CD8-positive, alpha-beta memory T cell (primary cell): ENCODE measurements around the gene KRT5. TPM values are rescaled to one million over a fixed set of nuclear protein-coding genes. Genes with fewer than 3 reads are reported as not detected.

Experiments
- polyA plus RNA-seq: library from polyadenylated mRNA; unstranded; fragments of 300-500 nt; fragmentation: Illumina TruSeq; gene quantifications from one replicate; pipeline ENCODE4 v1.2.3, GENCODE V29; 2021
- total RNA-seq, 2 experiments: library from RNA; stranded (reverse); gene quantifications; one replicate each; pipeline ENCODE4 v1.2.3, GENCODE V29; 2021

The KRT5 gene
- total and polyA plus RNA-seq, 3 experiments from 2014 or later = not detected

Other genes starting within 250 kb of the KRT5 start
- under 1 TPM in 1 of 2 experiments, not detected in 1; 0.31 TPM for gene KRT86, start 245.7 kb downstream of the KRT5 start, total RNA-seq
- not detected for gene KRT86, start 245.7 kb downstream of the KRT5 start, polyA plus RNA-seq
- gene KRT81, start 228.9 kb downstream of the KRT5 start, total RNA-seq = not detected
- gene KRT81, start 228.9 kb downstream of the KRT5 start, polyA plus RNA-seq = not detected
- gene KRT83, start 199.0 kb downstream of the KRT5 start, total RNA-seq = not detected
- gene KRT83, start 199.0 kb downstream of the KRT5 start, polyA plus RNA-seq = not detected
- not detected for gene KRT85, start 152.9 kb downstream of the KRT5 start, total RNA-seq
- not detected for gene KRT85, start 152.9 kb downstream of the KRT5 start, polyA plus RNA-seq
- not detected for gene KRT84, start 134.7 kb downstream of the KRT5 start, total RNA-seq
- not detected for gene KRT84, start 134.7 kb downstream of the KRT5 start, polyA plus RNA-seq
- not detected for gene KRT82, start 114.1 kb downstream of the KRT5 start, total RNA-seq
- gene KRT82, start 114.1 kb downstream of the KRT5 start, polyA plus RNA-seq = not detected
- not detected for gene KRT75, start 86.0 kb downstream of the KRT5 start, total RNA-seq
- not detected for gene KRT75, start 86.0 kb downstream of the KRT5 start, polyA plus RNA-seq
- not detected for gene KRT6B, start 68.2 kb downstream of the KRT5 start, total RNA-seq
- not detected for gene KRT6B, start 68.2 kb downstream of the KRT5 start, polyA plus RNA-seq
- not detected for gene KRT6C, start 46.6 kb downstream of the KRT5 start, total RNA-seq
- not detected for gene KRT6C, start 46.6 kb downstream of the KRT5 start, polyA plus RNA-seq
- gene KRT6A, start 27.1 kb downstream of the KRT5 start, total RNA-seq = not detected
- gene KRT6A, start 27.1 kb downstream of the KRT5 start, polyA plus RNA-seq = not detected
- not detected for gene KRT71, start 32.8 kb upstream of the KRT5 start, total RNA-seq
- not detected for gene KRT71, start 32.8 kb upstream of the KRT5 start, polyA plus RNA-seq
- not detected for gene KRT74, start 53.4 kb upstream of the KRT5 start, total RNA-seq
- gene KRT74, start 53.4 kb upstream of the KRT5 start, polyA plus RNA-seq = not detected
- gene KRT72, start 81.1 kb upstream of the KRT5 start, total RNA-seq = not detected
- gene KRT72, start 81.1 kb upstream of the KRT5 start, polyA plus RNA-seq = not detected
- gene KRT73, start 98.2 kb upstream of the KRT5 start, total RNA-seq = under 1 TPM in 1 of 2 experiments, not detected in 1; 0.13 TPM
- gene KRT73, start 98.2 kb upstream of the KRT5 start, polyA plus RNA-seq = 0.24 TPM
- gene KRT2, start 131.8 kb upstream of the KRT5 start, total RNA-seq = not detected
- 0.16 TPM for gene KRT2, start 131.8 kb upstream of the KRT5 start, polyA plus RNA-seq
- not detected for gene KRT1, start 160.0 kb upstream of the KRT5 start, total RNA-seq
- gene KRT1, start 160.0 kb upstream of the KRT5 start, polyA plus RNA-seq = 3.4 TPM
- gene KRT77, start 183.1 kb upstream of the KRT5 start, total RNA-seq = not detected
- gene KRT77, start 183.1 kb upstream of the KRT5 start, polyA plus RNA-seq = not detected